Lung (tissue), 12 donors: ENCODE data around the gene HDAC4. TPM values are rescaled to one million over a fixed set of nuclear protein-coding genes. Genes with fewer than 3 reads are reported as not detected.

Experiments
- ATAC-seq: fragments of 200-7000 bp; cut with Tn5 transposase; one replicate; pipeline ENCODE4 v1.9.1; 2020; ENCODE audit warnings: moderate number of reproducible peaks; ENCODE audit not compliant: insufficient read depth, low FRiP score
- DNase-seq, 3 donors: peaks; one replicate each; pipeline ENCODE4 v3.0.0-alpha.2; 2013 to 2017
- H3K27ac ChIP-seq, 2 donors: one replicate each; pipeline ENCODE4 v1.5.1; 2013; ENCODE audit warnings: mild to moderate bottlenecking in 2 of 2, moderate library complexity in 2 of 2, control low read depth in 1 of 2, inconsistent platforms in 1 of 2, low read depth in 1 of 2, low read length in 1 of 2
- H3K27me3 ChIP-seq, 3 donors: one replicate each; pipeline ENCODE4 v1.5.1; 2013; ENCODE audit warnings: low read length in 2 of 3; ENCODE audit not compliant: control insufficient read depth in 3 of 3, insufficient read depth in 3 of 3
- H3K36me3 ChIP-seq, 4 donors: one replicate each; pipeline ENCODE4 v1.5.1; 2013; ENCODE audit warnings: low read length in 4 of 4, mild to moderate bottlenecking in 1 of 4, moderate library complexity in 1 of 4; ENCODE audit not compliant: control insufficient read depth in 4 of 4, insufficient read depth in 4 of 4
- H3K4me1 ChIP-seq, 5 donors: one replicate each; pipeline ENCODE4 v1.5.1; 2013; ENCODE audit warnings: low read length in 5 of 5, mild to moderate bottlenecking in 2 of 5, moderate library complexity in 1 of 5; ENCODE audit not compliant: control insufficient read depth in 5 of 5, insufficient read depth in 5 of 5
- H3K4me3 ChIP-seq: one replicate; pipeline ENCODE4 v1.5.1; 2013; ENCODE audit warnings: mild to moderate bottlenecking, control low read depth, moderate library complexity
- H3K9ac ChIP-seq, 2 donors: one replicate each; pipeline ENCODE4 v1.5.1; 2013; ENCODE audit warnings: low read length in 2 of 2, control low read depth in 1 of 2; ENCODE audit not compliant: insufficient read depth in 1 of 2
- H3K9me3 ChIP-seq, 4 donors: one replicate each; pipeline ENCODE4 v1.5.1; 2013; ENCODE audit warnings: low read length in 3 of 4, mild to moderate bottlenecking in 1 of 4, moderate library complexity in 1 of 4; ENCODE audit not compliant: control insufficient read depth in 4 of 4, insufficient read depth in 3 of 4
- WGBS, 2 donors: extraction: QIAGEN DNeasy Blood & Tissue Kit; methylation state at CpG; one replicate each; pipeline ENCODE4 v1.1.7; 2013; 5-methylcytosine and 5-hydroxymethylcytosine counted together
- polyA plus RNA-seq, 2 donors: library from polyadenylated mRNA; stranded (reverse); fragments of 200-250 nt; gene quantifications; one replicate each; pipeline ENCODE4 v1.2.1, GENCODE V29; 2013
- total RNA-seq, 2 donors: library from RNA; depleted of rRNA in 1 of 2; stranded (reverse); fragments of >200 nt in 1 of 2; gene quantifications; one replicate each; pipeline ENCODE4 v1.2.1, GENCODE V29; 2014 to 2021
- TF ChIP-seq, protein P1 (sequence below): IDR thresholded peaks from 2 replicates; pipeline ENCODE4 v1.5.1; 2012; ENCODE audit warnings: mild to moderate bottlenecking; ENCODE audit errors: control extremely low read depth, extremely low read depth
- donor health status: control.
- donor health status: control.
- donor health status: Bipolar disorder and iron deficiency.
- donor health status: healthy.
- donor health status: DM: yes; HTN: yes; CAD: no.

Gene HDAC4
- total and polyA plus RNA-seq, 4 donors = 6.9 to 47.7 (median 20.7) TPM

DNA sequence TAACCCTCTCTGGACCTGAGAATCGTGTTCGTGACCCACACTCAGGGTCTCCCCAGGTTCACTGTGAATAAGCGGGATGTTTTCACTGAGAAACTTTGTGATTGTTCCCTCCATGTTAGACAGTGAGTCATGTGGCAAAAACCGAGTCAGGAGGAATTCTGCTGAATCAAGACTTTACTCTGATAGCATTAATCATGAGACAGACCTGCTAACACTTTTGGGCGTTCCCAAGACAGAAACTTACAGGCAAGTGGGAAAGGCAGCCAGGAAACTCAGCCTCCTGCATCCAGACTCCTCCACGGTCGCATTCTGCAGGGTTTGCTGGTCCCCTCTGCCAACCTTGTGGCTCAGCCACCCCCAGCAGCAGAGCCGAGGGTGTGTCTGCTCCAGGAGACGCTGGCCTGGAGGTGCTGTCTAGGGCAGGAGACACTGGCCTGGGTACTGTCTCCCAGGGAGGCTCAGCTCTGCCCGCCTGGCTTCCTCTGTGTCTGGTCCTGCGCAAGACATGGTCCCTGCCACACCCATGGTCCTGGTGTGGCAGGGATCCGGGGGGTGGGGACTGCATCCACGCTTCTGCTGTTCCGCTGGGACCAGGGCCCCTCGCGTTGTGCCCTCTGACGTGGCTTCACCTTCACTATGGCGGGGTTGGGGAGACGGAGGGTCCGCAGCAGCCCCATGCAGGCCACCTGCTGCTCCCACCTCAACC is 375.6 kb downstream of the HDAC4 start:
- ATAC-seq = no peak
- Histone ChIP-seq H3K9me3 (peaks cover 0 to 3% (median 0%) of the 10 kb centered on the region in 4 donors), H3K36me3 (no peaks in the 10 kb centered on the region), H3K27me3 (peaks cover 0 to 5% (median 0%) of the 10 kb centered on the region in 3 donors), H3K27ac (no peak overlapping the region), H3K9ac (no peak overlapping the region), H3K4me1 (peaks cover 0 to 3% (median 0%) of the 10 kb centered on the region in 5 donors), H3K4me3 (no peak overlapping the region)
- TF ChIP-seq, protein P1, sequence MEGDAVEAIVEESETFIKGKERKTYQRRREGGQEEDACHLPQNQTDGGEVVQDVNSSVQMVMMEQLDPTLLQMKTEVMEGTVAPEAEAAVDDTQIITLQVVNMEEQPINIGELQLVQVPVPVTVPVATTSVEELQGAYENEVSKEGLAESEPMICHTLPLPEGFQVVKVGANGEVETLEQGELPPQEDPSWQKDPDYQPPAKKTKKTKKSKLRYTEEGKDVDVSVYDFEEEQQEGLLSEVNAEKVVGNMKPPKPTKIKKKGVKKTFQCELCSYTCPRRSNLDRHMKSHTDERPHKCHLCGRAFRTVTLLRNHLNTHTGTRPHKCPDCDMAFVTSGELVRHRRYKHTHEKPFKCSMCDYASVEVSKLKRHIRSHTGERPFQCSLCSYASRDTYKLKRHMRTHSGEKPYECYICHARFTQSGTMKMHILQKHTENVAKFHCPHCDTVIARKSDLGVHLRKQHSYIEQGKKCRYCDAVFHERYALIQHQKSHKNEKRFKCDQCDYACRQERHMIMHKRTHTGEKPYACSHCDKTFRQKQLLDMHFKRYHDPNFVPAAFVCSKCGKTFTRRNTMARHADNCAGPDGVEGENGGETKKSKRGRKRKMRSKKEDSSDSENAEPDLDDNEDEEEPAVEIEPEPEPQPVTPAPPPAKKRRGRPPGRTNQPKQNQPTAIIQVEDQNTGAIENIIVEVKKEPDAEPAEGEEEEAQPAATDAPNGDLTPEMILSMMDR = no peak
- no peak for DNase-seq
- 85 to 86% methylated on average over 17 to 20 of the region's 20 CpGs for WGBS, 2 donors

DNA sequence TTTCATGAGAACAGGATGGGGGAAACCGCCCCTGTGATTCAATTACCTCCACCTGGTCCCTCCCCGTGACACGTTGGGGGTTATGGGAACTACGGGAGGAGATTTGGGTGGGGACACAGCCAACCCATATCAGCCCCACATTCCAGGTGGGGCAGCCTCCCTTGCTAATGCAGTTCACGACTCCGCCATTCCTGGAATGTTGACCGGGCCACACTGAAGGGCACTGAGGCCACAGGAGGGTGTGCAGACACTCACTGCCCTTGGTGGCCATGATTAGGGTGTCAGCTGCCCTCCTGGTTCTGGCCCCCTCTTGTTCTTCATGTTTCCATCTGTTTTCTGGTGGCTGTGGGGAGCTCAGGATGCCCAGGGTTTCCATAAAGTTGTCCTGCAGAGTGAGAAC is 376.6 kb downstream of the HDAC4 start:
- WGBS, 2 donors = 80 to 91% methylated on average over 7 of the region's 7 CpGs
- Histone ChIP-seq H3K9ac (no peak overlapping the region), H3K4me1 (peaks cover 0 to 3% (median 0%) of the 10 kb centered on the region in 5 donors), H3K27me3 (no peaks in the 10 kb centered on the region), H3K36me3 (no peaks in the 10 kb centered on the region), H3K9me3 (peaks cover 0 to 3% (median 0%) of the 10 kb centered on the region in 4 donors), H3K4me3 (no peak overlapping the region), H3K27ac (no peak overlapping the region)
- ATAC-seq (no peak), DNase-seq (no peak)
- TF ChIP-seq, protein P1 = no peak

DNA sequence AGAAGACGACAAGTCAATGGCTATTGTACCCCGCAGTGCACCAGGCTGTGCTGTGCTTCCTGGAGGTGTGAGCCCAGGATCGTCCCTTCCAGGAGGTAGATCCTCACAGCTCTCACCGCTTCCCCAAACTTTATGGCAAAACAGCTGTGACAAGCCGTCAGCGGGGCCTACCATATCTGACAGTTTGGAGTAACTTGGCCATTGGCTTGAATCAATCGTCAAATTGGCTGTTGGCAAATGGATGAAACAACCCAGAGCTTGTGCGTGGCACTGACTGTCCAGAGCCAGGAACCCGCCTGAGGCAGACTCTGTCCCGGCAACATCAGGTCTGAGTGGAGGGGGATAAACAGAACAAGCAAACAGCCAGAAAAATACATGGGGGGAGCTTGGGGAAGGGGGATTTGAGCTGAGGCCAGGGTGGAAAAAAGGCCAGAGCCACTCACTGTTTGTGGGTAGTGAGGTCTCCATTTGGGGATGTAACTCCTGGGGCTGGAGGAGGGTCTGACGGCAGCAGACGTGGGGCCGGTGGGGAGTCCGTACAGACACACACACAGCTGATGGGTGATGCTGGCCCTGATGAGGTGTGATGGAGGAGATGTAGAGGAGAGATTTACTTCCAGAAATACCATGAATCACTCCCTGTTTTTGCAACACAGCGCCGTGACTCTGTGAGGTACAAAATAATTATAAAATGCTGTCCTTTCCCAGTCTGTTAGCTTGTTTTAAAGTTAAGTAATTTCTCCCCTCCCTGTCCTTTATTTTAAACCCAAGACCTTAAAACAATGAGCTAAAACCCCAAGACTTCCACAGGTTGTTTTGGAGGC is 378.2 kb downstream of the HDAC4 start:
- peaks cover 0 to 3% (median 0%) of the 10 kb centered on the region in 4 donors for H3K9me3 ChIP-seq
- WGBS, 2 donors = 87 to 89% methylated on average over 16 of the region's 16 CpGs
- no peak for DNase-seq
- peaks cover 0 to 3% (median 0%) of the 10 kb centered on the region in 5 donors for H3K4me1 ChIP-seq
- no peak overlapping the region for H3K4me3 ChIP-seq
- TF ChIP-seq, protein P1 = no peak
- H3K27me3 ChIP-seq = peaks cover 0 to 3% (median under 1%) of the 10 kb centered on the region in 3 donors
- no peak overlapping the region for H3K27ac ChIP-seq
- ATAC-seq = no peak
- H3K9ac ChIP-seq = no peak overlapping the region
- no peaks in the 10 kb centered on the region for H3K36me3 ChIP-seq
